Measurements from ENCODE around the gene ARHGEF16.

Gene ARHGEF16

GRCh38 chr1:3457910-3458883 is 3.7 kb downstream of the ARHGEF16 start:
- no peak for DNase-seq

GRCh38 chr1:3459051-3459908 is 4.8 kb downstream of the ARHGEF16 start:
- no peak for DNase-seq

DNA sequence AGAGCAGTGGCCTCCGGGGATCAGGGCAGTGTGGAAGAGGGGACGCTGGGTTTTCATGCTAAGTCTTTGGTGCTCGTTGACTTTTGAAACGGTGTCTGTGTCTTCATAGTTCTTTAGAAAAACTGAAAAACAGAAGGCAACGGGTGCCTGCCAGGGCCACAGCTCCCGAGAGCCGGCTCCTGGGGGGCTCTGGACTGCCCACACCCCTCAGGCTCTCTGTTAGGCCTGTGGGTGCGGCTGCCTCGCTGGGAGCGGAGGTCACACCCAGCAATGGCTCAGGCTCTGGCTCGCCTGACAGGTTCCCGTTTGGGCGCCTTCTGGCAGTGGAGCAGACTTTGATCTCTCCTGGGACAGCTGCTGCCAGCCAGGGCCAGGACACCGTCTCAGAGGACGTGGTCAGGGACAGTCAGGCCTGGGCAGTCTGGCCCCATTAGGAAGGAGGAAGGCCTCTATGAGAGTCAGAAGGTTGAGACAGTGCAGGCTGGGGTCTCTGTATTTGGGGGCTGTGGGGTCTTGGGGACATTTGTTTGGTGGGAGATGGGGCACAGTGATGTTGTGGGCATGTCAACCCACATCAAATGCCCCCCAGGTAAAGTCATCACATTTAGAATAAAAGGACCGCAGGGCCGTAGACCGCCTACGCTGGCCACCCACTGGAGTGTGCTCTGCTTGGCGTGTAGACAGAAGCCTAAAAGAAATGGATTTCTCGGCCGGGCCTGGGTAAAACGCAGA is 5.6 kb downstream of the ARHGEF16 start:
- no peak for DNase-seq

DNA sequence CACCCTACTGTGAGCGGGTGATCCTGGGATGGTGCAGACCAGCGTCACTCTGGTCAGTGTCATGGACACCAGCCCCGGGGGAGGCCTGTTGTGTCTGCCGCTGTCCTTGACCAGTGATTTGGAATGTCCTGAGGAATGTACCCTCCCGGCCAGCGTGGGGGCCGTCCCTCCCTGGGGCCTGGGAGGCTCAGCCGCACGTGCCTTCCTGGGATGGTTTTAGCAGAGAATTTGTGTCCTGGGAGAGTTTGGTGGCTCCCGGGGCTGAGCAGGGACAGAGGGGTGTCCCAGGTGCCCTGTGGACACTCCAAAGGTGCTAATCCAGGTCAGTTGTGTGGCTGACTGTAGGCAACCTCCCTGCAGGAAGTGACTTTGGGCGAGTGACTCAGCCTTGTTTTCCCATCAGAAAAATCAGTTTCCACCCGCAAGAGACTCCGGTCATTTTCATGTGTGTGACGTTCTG is 6.2 kb downstream of the ARHGEF16 start:
- no peak for DNase-seq

DNA sequence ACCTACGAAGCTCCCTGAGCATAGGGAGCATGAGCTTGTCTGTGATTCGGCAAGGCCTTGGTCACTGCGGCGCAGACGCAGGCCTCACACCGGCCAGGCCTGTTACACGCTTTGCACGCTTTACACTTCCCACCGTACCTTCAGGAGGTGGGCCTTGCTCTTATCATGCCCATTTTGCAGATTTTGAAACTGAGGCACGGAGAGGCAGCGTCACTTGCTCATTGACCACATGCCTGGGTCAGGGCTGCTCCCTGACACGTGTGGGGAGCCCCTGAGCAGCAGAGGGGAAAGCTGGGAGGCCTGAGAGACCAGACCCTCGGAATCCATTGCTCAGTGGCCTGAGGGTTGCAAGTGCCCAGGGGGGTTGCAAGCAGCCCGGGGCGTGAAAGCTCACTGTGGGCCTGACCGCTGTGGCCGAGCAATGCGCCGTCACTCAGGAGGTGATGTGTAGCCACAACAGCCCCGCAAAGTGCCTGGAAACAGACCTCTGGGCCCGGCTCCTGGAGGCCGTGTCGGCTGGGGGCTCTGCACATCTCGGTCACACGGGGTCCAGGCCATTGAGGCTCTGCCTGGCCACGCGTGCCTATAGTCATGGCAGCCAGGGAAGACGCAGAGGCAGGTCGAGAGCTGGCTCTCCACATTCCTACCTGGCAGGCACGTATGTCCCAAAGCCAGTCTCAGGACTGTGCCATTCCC is 6.9 kb downstream of the ARHGEF16 start:
- no peak for DNase-seq

- no peak for DNase-seq
Observed at GRCh38 chr1:3461934-3462275, 7.4 kb downstream of the ARHGEF16 start.

- DNase-seq = no peak
Observed at GRCh38 chr1:3462356-3463012, 8.0 kb downstream of the ARHGEF16 start.

- no peak for DNase-seq
Observed at GRCh38 chr1:3463013-3463385, 8.5 kb downstream of the ARHGEF16 start.

DNA sequence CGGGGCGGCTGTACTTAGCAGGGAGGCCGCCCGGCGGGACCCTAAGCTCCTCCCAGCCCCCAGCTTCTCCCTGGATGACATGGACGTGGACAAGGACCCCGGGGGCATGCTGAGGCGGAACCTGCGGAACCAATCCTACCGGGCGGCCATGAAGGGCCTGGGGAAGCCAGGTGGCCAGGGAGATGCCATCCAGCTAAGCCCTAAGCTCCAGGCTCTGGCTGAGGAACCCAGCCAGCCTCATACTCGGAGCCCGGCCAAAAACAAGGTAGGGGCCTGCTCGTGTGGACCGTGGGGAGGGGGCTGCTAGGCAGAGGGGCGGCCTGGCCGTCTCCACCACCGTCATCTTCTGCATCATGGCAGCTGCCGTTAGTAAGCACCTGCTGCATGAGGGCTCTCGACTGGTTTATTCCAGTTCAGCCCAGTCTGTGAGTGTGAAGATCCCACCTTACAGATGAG is 9.0 kb downstream of the ARHGEF16 start:
- DNase-seq = no peak

DNA sequence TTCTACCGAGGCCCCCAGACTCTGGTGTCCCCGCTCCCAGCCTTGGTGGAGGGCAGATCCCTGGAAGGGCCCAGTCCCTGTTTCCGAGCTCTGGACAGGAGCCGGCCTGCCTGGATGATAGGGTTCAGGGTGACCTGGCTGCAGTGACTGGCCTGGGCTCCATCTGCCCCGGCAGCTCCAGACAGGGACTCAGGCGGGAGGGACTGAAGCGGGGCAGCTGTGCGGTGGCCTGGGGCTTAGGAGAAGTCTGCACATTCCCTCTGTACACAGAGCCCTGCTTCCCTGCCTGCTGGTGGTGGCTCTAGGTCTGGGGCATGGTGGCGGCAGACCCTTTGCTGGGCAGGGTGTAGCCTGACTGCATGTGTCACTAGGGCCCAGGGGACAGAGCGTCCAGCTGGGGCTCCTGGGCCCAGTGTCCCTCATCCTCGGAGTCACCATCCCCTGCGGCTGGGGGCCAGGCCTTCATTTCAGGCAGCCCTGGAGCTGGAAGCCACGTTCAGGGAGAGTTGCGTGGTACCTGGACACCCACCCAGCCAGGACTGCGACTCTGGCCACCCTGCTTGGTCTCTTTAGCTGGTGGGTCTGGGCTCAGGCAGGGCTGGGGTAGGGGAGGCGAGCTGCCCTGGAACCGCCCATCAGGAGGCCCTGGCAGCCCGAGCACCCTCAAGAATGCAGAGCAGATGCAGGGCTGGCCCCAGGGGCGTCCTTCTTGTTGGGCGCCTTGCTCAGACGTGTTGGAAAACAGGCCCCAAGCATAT is 9.6 kb downstream of the ARHGEF16 start:
- DNase-seq = no peak

- no peak for DNase-seq
Observed at GRCh38 chr1:3464649-3465025, 10.2 kb downstream of the ARHGEF16 start.

DNA sequence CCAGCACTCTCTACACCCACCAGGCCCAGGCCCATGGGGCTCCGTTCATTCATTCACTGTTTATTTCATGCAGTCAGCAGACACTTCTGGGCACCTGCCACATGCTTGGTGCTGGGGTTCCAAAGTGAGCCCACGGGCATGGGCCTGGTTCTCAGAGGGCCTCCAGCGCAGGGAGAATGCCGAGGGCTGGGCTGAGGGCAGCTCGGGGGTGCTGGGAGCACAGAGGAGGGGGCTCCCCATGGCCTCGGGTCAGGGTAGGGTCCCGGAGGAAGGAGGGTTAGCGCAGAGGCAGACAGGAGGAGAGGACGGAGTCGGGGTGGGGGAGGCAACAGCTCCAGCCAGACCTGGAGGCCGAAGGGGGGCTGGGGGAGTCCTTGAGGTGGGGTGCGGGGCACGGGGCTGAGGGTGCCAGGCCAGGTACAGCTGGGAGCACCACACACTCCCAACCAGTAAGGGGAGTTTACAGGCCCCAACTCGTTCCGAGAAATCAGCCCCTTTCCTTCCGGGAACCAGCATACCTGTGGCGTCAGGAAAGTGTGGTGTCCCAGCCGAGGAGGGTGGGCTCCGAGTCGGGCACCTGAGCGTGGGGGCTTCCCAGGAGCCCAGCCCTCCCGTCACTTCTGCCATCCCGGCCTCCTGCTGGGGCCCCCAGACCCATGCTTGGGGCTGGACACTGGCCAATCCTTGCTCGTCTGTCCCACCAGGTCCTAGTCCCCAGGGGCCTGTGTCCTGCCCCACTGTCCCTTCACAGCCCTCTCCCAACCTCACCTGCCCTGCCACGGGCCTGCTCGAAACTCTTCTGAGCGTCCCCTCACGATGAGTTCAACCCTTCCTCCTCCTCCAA is 10.8 kb downstream of the ARHGEF16 start:
- DNase-seq = no peak

DNA sequence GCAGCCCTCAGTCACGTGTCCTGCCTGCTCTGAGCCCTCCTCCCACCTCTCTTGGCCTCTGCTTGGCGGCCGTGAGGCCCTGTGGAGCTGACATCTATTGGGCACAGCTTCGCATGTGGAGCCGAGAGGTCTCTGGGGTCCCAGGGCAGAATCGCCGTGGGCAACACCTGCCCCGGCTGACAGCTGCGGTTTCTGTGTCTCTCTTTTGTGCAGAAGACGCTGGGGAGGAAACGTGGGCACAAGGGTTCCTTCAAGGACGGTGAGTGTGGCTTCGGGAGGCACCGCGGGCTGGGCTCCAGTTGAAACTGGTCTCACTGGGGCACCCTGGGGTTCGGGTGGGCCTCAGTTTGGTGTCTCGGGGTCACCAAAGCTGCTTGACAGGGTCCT is 11.5 kb downstream of the ARHGEF16 start:
- no peak for DNase-seq

DNA sequence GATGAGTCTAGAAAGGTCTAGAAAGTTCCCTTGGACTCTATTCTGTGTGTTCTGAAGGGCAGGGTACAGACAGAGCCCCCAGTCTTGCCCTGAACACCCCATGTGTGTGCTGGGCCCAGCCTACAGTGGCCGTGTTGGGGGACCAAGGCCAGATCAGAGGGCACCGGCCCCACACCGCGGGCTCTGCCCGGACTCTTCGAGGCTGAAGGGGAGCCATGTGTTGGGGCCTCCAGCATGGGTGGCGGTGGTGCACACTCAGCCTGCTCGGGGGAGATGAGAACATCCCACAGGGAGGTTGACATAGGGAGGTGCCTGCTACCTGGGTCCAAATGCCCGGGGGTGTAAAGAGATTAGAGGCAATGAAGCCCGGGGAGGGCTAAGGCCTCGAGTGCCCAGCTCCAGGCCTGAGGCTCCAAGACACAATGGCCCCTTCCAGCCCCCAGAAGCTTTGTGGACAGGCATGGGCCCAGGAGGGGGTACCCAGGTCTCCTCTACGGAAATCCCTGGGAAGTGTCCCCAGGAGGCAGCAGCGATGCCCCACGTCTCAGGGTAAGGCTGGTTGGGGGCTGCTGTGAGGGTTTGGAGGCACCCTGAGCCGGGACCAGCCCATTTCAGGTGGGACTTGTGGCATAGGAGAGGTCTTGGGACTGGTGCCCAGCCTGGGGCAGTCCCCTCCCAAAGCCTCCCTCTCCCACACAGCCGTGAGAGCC is 12.1 kb downstream of the ARHGEF16 start:
- no peak for DNase-seq

DNA sequence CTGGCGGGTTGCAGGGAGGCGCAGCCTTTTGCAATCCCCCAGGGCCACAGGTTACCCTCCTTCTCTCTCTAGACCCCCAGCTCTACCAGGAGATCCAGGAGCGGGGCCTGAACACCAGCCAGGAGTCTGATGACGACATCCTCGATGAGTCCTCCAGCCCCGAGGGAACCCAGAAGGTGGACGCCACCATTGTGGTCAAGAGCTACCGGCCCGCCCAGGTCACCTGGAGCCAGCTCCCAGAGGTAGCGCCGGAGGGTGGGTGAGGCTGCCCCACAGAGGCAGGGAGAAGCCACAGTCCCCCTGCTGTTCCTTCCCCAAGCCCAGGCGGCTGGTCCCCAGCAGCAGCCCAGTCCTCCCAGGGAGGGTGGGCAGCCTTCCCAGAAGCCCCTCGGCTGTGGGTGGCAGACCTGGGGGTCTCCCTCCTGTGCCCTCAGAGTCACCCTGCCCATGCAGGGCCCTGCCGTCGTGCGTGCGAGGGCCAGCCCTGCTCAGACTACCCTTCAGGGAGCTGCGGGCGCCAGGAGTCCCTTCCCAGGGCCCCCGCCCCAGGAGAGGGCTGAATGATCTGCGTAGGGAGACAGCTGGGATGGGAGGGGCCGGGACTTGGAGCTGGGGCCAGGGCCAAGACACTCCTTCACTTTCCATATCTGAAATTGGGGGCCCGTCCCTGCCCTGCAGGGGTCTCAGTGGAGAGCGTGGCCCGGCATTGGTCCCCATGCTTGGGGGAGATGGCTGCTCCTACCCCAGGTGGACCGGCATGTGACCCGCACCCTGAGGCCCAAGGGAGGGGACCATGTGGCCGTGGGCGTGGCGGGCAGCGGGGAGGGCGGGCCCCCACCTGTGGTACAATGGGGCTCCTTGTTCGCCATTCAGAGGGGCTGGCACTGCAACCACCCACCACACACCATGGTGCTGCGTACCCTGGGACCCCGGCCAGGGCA is 12.9 kb downstream of the ARHGEF16 start:
- no peak for DNase-seq

DNA sequence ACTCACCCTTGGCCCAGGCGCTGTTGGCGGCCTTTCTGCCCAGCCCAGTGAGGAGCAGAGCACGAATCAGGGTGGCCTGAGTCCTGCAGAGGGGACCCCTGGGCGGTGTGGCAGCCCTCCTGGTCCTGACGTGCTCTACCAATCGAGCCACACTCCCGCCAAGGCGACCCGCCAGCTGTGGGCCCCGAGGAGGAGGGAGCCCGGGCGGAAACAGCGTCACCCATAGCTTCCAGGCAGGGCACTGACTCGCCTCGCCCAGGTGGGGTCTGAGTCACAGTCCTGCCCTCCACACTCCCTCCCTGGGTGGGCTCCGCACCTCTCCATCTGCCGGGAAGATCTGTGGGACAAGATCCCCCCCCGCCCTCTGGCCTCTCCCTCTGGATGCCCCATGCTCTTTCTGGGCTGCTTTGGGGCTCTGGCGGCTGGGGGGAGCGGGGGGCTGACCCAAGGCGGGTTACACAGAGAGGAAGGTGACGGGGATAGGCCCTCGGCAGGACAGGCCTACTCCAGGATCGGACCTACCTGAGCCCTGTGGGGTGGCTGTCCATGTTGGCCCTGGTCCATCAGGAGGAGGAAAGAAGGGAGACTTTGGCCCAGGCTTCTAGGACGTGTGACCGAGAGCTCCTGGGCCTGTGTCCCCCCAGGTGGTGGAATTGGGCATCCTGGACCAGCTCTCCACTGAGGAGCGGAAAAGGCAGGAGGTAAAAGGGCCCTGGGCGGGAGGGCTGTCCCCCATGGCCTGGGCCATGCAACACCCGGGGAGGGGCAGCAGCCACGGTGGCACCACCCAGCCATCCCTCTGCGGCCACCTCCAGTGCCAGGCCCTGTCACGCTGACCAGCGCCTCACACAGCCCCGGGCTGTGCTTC is 14.0 kb downstream of the ARHGEF16 start:
- DNase-seq = no peak

Data from T-helper 1 cell (primary cell).